H1 (cell line): ENCODE data around the gene SH3D19.

Source experiments
- EP300 ChIP-seq, 2 experiments: IDR thresholded peaks; 1 replicate in 1 of 2; 2 replicates in 1 of 2; pipeline ENCODE4 v1.6.1; 2011 to 2012; ENCODE audit warnings: low read depth in 2 of 2, low read length in 2 of 2, mild to moderate bottlenecking in 2 of 2, borderline replicate concordance in 1 of 2, inconsistent platforms in 1 of 2, moderate library complexity in 1 of 2
- GTF2F1 ChIP-seq: IDR thresholded peaks from 2 replicates; pipeline ENCODE4 v1.6.1; 2012; ENCODE audit warnings: low read depth, low read length, improper control_type of control experiment, borderline replicate concordance
- KDM1A ChIP-seq: fragments of 200-600, 300-600 bp; sonication (generic); IDR thresholded peaks from 2 replicates; pipeline ENCODE4 v1.7.1; 2016; ENCODE audit warnings: mild to moderate bottlenecking, low read length, borderline replicate concordance
- NANOG ChIP-seq: IDR thresholded peaks from 2 replicates; pipeline ENCODE4 v1.6.1; 2011; ENCODE audit warnings: low read length, low read depth, mild to moderate bottlenecking, inconsistent platforms; ENCODE audit not compliant: insufficient read depth, poor library complexity, severe bottlenecking
- POLR2A ChIP-seq, 2 experiments: IDR thresholded peaks; 1 replicate in 1 of 2; 2 replicates in 1 of 2; pipeline ENCODE4 v1.6.1; 2011; ENCODE audit warnings: low read depth in 2 of 2, low read length in 2 of 2, mild to moderate bottlenecking in 2 of 2; ENCODE audit errors: control extremely low read depth in 1 of 2
- SIRT6 ChIP-seq: IDR thresholded peaks from one replicate; pipeline ENCODE4 v1.7.1; 2012; ENCODE audit warnings: low read length, inconsistent platforms
- TAF1 ChIP-seq: IDR thresholded peaks from 2 replicates; pipeline ENCODE4 v1.6.1; 2011; ENCODE audit warnings: mild to moderate bottlenecking, low read depth, low read length
- TF ChIP-seq, protein P1 (sequence below), 3 experiments: IDR thresholded peaks; 1 replicate in 2 of 3; 2 replicates in 1 of 3; pipeline versions ENCODE4 v1.5.1 to v1.6.1; 2011; ENCODE audit warnings: low read length in 3 of 3, mild to moderate bottlenecking in 3 of 3, inconsistent platforms in 2 of 3, low read depth in 1 of 3, moderate library complexity in 1 of 3; ENCODE audit not compliant: insufficient read depth in 1 of 3; ENCODE audit errors: control extremely low read depth in 1 of 3

DNA sequence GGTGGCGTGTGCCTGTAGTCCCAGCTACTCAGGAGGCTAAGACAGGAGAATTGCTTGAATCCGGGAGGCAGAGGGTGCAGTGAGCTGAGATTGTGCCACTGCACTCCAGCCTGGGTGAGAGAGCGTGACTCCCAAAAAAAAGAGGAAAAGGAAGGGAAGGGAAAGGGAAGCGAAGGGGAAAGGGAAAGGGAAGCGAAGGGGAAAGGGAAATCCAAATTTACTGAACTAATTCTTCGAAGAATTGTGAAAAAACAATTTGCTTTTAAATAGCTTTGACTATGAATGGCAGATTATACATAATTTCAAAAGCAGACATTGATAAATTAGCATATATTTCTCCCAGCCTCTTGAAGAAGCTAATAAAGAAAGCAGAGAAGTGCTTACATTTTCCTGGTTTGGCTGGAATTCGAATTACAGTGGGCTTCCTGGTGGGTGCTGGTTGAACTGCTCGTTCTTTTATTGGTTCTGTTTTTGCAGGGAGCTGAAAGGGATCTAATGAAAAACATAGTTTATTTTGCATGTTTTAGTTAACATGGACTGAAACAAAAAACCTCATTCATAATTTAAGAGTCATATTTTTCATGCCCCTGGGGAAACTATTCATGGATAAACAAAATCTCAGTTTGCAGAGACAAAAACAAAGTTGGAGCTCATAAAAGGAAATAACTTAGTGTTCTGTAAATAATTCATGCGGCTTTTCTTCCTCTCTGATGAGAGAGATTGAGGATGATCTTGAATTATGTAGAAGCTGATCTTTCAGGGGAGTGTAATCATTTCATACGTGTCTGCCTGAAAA lies 160.0 kb downstream of the SH3D19 start:
- no peak for TF ChIP-seq KDM1A
- TF ChIP-seq, protein P1, sequence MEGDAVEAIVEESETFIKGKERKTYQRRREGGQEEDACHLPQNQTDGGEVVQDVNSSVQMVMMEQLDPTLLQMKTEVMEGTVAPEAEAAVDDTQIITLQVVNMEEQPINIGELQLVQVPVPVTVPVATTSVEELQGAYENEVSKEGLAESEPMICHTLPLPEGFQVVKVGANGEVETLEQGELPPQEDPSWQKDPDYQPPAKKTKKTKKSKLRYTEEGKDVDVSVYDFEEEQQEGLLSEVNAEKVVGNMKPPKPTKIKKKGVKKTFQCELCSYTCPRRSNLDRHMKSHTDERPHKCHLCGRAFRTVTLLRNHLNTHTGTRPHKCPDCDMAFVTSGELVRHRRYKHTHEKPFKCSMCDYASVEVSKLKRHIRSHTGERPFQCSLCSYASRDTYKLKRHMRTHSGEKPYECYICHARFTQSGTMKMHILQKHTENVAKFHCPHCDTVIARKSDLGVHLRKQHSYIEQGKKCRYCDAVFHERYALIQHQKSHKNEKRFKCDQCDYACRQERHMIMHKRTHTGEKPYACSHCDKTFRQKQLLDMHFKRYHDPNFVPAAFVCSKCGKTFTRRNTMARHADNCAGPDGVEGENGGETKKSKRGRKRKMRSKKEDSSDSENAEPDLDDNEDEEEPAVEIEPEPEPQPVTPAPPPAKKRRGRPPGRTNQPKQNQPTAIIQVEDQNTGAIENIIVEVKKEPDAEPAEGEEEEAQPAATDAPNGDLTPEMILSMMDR (IDR thresholded peaks at IDR 0.05; ENCODE audit: control extremely low read depth in 1 of 3, insufficient read depth in 1 of 3, low read depth in 1 of 3, low read length in 3 of 3), result no peak
- no peak for TF ChIP-seq GTF2F1
- TF ChIP-seq SIRT6, result no peak
- no peak for TF ChIP-seq POLR2A (IDR thresholded peaks at IDR 0.05; ENCODE audit: control extremely low read depth in 1 of 2, low read depth in 2 of 2, low read length in 2 of 2)
- TF ChIP-seq NANOG, result no peak
- TF ChIP-seq EP300 (IDR thresholded peaks at IDR 0.05; ENCODE audit: borderline replicate concordance in 1 of 2, low read depth in 2 of 2, low read length in 2 of 2), result no peak
- no peak for TF ChIP-seq TAF1
